NCI-H748 treated with DMSO at 0.1 percent for 48 hours (cell line): ENCODE results near the gene M6PR.

ENCODE experiments used
- DNase-seq: peaks from one replicate; lab custom pipeline; 2025; lab: John Stamatoyannopoulos, UW

The M6PR gene

DNA sequence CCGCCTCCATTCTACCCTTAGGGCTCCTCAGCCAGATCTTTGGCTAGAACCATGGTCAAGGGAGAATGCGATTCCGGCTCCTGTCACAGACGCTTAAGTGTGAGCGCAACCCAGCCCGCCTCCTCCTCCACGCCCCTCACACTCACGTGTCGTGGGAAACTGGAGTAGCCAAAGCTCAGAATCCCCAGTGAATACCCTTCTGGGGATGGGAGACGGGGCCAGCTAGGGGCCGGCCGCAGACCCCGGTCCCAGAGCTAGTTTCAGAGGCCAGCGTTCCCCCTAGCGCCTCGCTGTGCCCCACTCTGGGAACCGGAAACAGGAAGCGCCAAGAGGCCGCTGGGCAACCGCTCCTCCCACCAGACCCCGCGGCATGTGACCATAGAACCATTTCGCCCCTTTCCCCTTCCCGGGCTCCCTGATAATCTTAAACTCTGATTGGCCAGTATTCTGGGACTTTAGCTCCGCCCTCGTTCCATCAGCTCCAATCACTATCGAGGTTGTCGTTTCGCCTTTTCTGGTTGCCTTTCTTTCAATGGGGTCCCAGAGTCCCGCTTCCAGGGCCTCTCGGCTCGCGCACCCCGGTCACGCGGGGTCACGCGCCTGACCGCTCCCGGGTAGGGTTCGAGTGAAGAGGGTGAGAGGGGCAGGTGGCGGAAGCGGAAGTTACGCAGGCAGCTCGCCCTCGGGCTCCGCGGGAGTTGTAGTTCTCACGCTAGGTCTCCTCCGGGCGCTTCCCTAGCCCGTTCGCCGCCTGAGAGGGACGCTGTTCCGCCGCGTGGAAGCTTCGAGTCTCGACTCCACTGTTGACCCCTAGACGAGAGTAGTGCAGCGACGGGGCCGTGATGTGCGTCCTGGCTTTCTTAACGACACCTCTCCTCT lies at the start of gene M6PR:
TSS of gene M6PR (minus strand) at position 304 of the 879 bp plus-strand sequence. CDS start 3,241 bp downstream, outside the sequence.
- peak; percentile 79 for DNase-seq

DNA sequence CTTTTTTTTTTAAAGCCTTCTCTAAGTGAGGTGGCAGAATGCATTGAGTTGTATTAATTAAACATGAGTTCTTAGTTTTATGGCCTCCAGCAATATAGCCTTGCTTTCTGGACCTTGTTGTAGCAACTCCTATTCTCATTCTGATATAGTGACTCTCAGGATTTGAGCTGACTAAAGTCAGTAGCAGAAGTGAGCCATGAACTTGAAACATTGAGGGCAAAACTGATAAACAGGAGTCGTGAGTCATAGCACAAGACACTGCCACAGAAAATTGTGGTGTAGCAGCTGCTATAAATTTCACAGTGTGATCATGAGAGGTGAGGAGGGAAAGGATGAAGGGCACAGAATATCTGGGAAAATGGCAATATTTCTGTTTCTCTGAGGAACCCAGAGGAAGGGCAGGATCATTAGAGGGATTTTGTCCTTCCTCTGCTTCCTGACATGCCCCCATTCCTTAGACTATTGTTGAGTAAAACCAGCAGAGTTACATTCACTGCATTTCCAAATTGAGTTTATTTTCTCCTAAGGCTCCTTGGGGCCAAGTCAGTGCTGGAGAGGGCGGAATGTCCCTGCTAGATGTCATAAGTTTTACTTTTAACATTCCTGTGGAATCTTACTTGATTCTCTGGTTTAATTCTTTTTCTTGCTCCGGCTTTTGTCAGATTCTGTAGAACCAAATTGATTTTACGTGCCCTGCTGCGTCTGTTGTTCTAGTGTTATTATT lies 47.4 kb upstream of the M6PR start:
- no peak for DNase-seq

DNA sequence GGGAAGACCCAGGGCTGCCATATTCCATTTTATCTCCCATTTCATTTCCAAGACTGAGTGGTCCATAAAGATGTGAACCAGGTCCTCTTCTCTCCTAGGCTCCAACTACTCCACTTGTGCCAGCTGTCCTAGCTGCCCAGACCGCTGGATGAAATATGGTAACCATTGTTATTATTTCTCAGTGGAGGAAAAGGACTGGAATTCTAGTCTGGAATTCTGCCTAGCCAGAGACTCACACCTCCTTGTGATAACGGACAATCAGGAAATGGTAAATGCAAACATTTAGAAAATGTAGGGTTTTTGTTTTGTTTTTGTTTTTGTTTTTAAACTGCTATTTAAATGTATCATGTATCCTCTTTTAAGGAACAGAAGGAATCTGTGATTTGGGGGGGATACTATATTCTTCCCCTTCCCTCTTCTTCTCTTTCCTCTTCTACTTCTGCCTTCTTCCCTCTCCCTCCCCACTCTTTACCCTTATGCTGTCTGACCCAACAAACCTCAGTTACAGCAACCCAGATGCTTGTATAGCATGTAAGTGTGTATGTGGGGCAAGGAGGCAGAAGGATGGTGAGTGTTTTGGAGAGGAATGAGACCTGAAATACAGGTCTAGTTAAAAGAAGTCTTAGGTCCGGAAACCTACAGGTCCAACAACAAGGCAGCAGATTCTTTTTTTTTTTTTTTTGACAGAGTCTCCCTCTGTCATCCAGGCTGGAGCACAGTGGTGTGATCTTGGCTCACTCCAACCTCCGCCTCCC lies 45.8 kb upstream of the M6PR start:
- no peak for DNase-seq

- no peak for DNase-seq
Observed at GRCh38 chr12:8993827-8994226, 44.4 kb upstream of the M6PR start.

GRCh38 chr12:8991371-8992345 lies 42.2 kb upstream of the M6PR start:
- no peak for DNase-seq

GRCh38 chr12:8989413-8989812 lies 40.0 kb upstream of the M6PR start, which contains the start of gene KLRG1:
Gene KLRG1 (plus strand): TSS chr12:8989546. CDS start chr12:8989636, 90 bp downstream.
- no peak for DNase-seq

GRCh38 chr12:8987685-8988084 lies 38.2 kb upstream of the M6PR start:
- no peak for DNase-seq

DNA sequence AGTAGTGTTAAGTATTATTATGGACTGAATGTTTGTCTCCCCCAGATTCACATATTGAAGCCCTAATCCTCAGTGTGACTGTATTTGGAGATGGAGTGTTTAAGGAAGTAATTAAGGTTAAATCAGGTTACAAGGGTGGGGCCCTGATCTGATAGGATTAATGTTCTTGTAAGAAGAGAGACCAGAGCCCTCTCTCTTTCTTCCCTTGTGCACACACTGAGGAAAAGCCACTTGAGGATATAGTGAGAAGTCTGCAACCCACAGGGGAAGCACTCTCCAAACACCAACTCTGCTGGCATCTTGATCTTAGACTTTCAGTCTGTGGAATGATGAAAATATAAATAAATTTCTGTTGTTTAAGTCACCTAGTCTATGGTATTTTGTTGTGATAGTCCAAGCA lies 37.7 kb upstream of the M6PR start:
- no peak for DNase-seq

- DNase-seq = no peak
Observed at GRCh38 chr12:8985213-8985754, 35.8 kb upstream of the M6PR start.

- DNase-seq = no peak
Observed at GRCh38 chr12:8980137-8980536, 30.7 kb upstream of the M6PR start.

- DNase-seq = no peak
Observed at GRCh38 chr12:8970432-8970831, 21.0 kb upstream of the M6PR start.

DNA sequence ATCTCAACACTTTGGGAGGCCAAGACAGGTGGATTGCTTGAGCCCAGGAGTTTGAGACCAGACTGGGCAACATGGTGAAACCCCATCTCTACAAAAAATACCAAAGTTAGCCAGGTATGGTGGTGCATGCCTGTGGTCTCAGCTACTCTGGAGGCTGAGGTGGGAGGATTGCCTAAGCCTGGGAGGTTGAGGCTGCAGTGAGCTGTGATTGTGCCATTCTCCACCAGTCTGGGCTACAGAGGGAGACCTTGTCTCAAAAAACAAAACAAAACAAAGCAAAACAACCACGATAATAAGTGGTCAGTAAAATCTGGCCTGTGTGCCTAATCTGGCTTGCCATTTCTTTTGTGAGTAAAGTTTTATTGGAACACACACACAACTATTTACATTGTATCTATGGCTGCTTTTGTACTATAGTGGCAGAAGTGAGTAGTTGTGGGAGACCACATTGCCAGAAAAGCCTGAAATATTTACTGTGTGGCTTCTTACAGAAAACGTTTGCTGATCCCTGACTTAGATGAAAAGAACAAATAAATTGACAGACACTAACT lies 20.5 kb upstream of the M6PR start:
- DNase-seq = no peak

DNA sequence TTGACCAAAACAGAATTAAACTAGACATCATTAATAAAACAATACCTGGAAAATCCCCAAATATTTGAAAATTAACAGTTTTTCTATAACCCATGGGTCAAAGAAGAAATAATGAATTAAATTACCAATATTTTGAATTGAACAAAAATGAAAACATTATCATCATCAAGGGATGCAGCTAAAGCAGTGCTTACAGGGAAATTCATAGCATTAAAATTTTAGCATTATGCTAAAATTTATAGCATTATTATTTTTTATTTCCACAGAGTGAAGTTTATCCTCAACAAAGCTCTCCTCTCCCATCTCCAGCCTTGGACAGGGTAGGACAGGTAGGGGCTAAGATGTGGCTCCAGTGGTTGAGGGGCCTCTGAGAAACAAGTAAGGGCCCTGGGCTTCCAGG lies 19.3 kb upstream of the M6PR start:
- DNase-seq = no peak

GRCh38 chr12:8960176-8960575 lies 10.7 kb upstream of the M6PR start:
- DNase-seq = no peak

GRCh38 chr12:8958066-8958465 lies 8.6 kb upstream of the M6PR start:
- DNase-seq = no peak

GRCh38 chr12:8957561-8957960 lies 8.1 kb upstream of the M6PR start:
- no peak for DNase-seq

GRCh38 chr12:8956772-8957171 lies 7.3 kb upstream of the M6PR start:
- DNase-seq = no peak

DNA sequence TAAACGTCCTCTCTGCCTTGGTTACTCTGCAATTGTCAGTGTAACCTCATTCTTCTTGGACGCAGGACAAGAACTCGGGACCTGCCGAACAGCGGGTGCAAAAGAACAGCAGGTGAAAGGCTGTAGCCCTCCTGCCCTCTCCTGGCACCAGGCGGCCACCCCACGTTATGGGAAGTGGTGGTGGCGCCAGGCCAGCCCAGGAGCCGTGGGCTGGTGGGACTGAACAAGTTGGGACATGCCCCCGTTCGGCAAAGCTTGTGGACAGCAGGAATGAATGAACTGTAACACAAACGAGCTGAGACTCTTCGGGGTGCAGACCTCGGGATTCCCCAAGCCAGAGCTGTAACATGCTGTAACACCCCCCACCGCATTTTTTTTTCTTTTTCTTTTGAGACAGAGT lies 6.6 kb upstream of the M6PR start:
- DNase-seq = no peak

GRCh38 chr12:8953773-8954402 lies 4.4 kb upstream of the M6PR start:
- DNase-seq = no peak

DNA sequence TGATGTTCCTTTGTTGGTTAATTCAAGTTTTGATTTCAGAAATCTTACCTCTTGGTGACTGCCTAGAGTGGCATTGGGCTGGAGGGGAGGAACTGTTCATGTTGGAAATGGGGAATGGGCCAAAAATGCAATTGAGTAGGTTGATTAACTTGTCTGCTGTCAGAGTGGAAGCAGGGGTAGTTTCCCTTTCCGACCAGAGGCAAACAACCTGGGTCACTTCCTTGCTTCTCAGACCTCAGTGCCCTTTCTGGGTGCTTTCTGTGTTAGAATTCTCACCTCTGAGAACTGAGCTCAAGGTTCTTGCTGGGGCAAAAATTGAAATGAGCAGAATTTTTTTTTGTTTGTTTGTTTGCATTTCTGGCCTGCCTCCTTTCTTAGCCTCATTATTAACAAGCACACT lies 2.3 kb upstream of the M6PR start:
- DNase-seq = no peak
